Breast epithelium (tissue), 4 donors: ENCODE results near the gene PDE7B. TPM values are rescaled to one million over a fixed set of nuclear protein-coding genes. Genes with fewer than 3 reads are reported as not detected.
A peak's percentile ranks its signal among the peaks of the same experiment; 100 is the strongest.

Experiments used
- DNase-seq, 2 donors: peaks; one replicate each; pipeline ENCODE4 v3.0.0-alpha.2; 2019; ENCODE audit warnings: low spot score in 2 of 2
- H3K27ac ChIP-seq, 2 donors: fragments of 200-600 bp; sonication (generic) in 1 of 2; one replicate each; pipeline ENCODE4 v1.5.1; 2016 to 2019; ENCODE audit warnings: mild to moderate bottlenecking in 1 of 2
- H3K27me3 ChIP-seq, 2 donors: fragments of 200-600 bp; sonication (generic) in 1 of 2; one replicate each; pipeline versions ENCODE4 v1.5.1 to v1.6.0; 2017 to 2019; ENCODE audit warnings: control low read depth in 1 of 2, mild to moderate bottlenecking in 1 of 2
- H3K36me3 ChIP-seq: fragments of 200-600 bp; one replicate; pipeline ENCODE4 v1.5.1; 2019
- H3K4me1 ChIP-seq, 2 donors: fragments of 200-600 bp; sonication (generic); one replicate each; pipeline ENCODE4 v1.5.1; 2016 to 2019; ENCODE audit warnings: control low read depth in 1 of 2
- H3K4me3 ChIP-seq, 3 donors: fragments of 200-600 bp; sonication (generic); 1 replicate in 2 of 3; 2 replicates in 1 of 3; pipeline ENCODE4 v1.5.1; 2016 to 2019; ENCODE audit warnings: mild to moderate bottlenecking in 3 of 3, moderate library complexity in 2 of 3
- H3K9me3 ChIP-seq, 2 donors: fragments of 200-600 bp; sonication (generic) in 1 of 2; one replicate each; pipeline ENCODE4 v1.5.1; 2016 to 2019; ENCODE audit warnings: control low read depth in 1 of 2
- CTCF ChIP-seq, 3 donors: fragments of 450-650 bp; IDR thresholded peaks; one replicate each; pipeline ENCODE4 v1.5.1; 2016 to 2017; ENCODE audit warnings: antibody characterized with exemption in 3 of 3, mild to moderate bottlenecking in 3 of 3, moderate library complexity in 3 of 3
- POLR2A ChIP-seq: fragments of 450-650 bp; IDR thresholded peaks from one replicate; pipeline ENCODE4 v1.6.1; 2016; ENCODE audit warnings: antibody characterized with exemption, mild to moderate bottlenecking, moderate library complexity
- POLR2AphosphoS5 ChIP-seq, 3 donors: sonication (generic); formaldehyde crosslinking; IDR thresholded peaks; one replicate each; pipeline ENCODE4 v1.6.1; 2017; ENCODE audit warnings: antibody characterized with exemption in 3 of 3
- intact Hi-C: fragments of 100-400 bp; cut with DNase I; formaldehyde crosslinking; loops from one replicate; pipeline ENCODE4 v1.15.1; 2023; ENCODE audit warnings: low total_unique reads
- total RNA-seq, 3 donors: library from RNA; depleted of rRNA; stranded (reverse); fragments of >200 nt; gene quantifications; one replicate each; pipeline ENCODE4 v1.1.0, GENCODE V29; 2016

PDE7B gene
- total RNA-seq, 3 donors from 2014 or later = 3.4 to 5.2 (median 5.1) TPM

GRCh38 chr6:135842618-135843392 lies 8.7 kb upstream of the PDE7B start:
- Histone ChIP-seq H3K27ac (no peak overlapping the region), H3K36me3 (no peaks in the 10 kb centered on the region), H3K4me1 (no peaks in the 10 kb centered on the region), H3K9me3 (no peaks in the 10 kb centered on the region), H3K4me3 (no peak overlapping the region), H3K27me3 (no peaks in the 10 kb centered on the region)
- intact Hi-C loops = no loop called here
- no peak for DNase-seq
- TF ChIP-seq CTCF (IDR thresholded peaks at IDR 0.05) = no peak
- no peak for TF ChIP-seq POLR2A
- no peak for TF ChIP-seq POLR2AphosphoS5 (IDR thresholded peaks at IDR 0.05)

GRCh38 chr6:135850882-135851281 lies 619 bp upstream of the PDE7B start:
- no peak overlapping the region for H3K27ac ChIP-seq
- no peak overlapping the region for H3K4me3 ChIP-seq
- H3K27me3 ChIP-seq = no peaks in the 10 kb centered on the region
- H3K9me3 ChIP-seq = no peaks in the 10 kb centered on the region
- TF ChIP-seq POLR2A (no peak), POLR2AphosphoS5 (IDR thresholded peaks at IDR 0.05) (no peak), CTCF (IDR thresholded peaks at IDR 0.05) (no peak)
- intact Hi-C loops = no loop called here
- H3K36me3 ChIP-seq = no peaks in the 10 kb centered on the region
- no peak for DNase-seq
- H3K4me1 ChIP-seq = no peaks in the 10 kb centered on the region

- TF ChIP-seq POLR2A (no peak), CTCF (IDR thresholded peaks at IDR 0.05) (no peak), POLR2AphosphoS5 (IDR thresholded peaks at IDR 0.05) (no peak)
- H3K27ac ChIP-seq = no peak overlapping the region
- no peaks in the 10 kb centered on the region for H3K4me1 ChIP-seq
- no peaks in the 10 kb centered on the region for H3K9me3 ChIP-seq
- no peak for DNase-seq
- no peaks in the 10 kb centered on the region for H3K27me3 ChIP-seq
- no peaks in the 10 kb centered on the region for H3K36me3 ChIP-seq
- intact Hi-C loops = no loop called here
- peak overlapping the region; percentile 17 to 42 (median 37) for H3K4me3 ChIP-seq
Measured at GRCh38 chr6:135852746-135853145, 1.2 kb downstream of the PDE7B start.

GRCh38 chr6:135853227-135853626 lies 1.7 kb downstream of the PDE7B start:
- Histone ChIP-seq H3K27ac (no peak overlapping the region), H3K27me3 (no peaks in the 10 kb centered on the region), H3K9me3 (no peaks in the 10 kb centered on the region), H3K4me3 (peak overlapping the region; percentile 17 to 42 (median 37)), H3K36me3 (no peaks in the 10 kb centered on the region), H3K4me1 (no peaks in the 10 kb centered on the region)
- intact Hi-C loops = no loop called here
- TF ChIP-seq POLR2A = no peak
- TF ChIP-seq POLR2AphosphoS5 (IDR thresholded peaks at IDR 0.05) = no peak
- TF ChIP-seq CTCF (IDR thresholded peaks at IDR 0.05) = no peak
- DNase-seq = no peak

DNA sequence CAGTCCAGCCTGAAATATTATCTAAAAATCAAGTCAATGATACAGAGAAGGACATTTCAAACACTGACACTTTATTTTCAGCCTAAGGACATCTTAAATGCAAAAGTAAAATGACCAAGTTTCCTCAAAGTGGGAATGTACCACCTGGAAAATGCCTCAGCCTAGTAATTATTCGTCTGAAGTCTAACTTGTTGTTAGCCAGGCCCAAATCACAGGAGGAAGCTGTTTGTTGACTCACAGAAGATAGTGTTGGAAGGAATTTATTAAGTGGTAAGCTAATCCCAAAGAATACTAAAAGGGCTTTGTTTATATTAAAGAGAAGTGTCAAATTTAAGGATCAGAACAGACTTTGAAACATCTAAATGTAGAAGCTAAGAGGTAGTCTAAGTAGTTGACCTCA lies 2.5 kb downstream of the PDE7B start:
- Histone ChIP-seq H3K9me3 (no peaks in the 10 kb centered on the region), H3K4me1 (no peaks in the 10 kb centered on the region), H3K27me3 (no peaks in the 10 kb centered on the region), H3K4me3 (no peak overlapping the region), H3K36me3 (no peaks in the 10 kb centered on the region), H3K27ac (no peak overlapping the region)
- TF ChIP-seq CTCF (IDR thresholded peaks at IDR 0.05) = no peak
- TF ChIP-seq POLR2A = no peak
- no peak for TF ChIP-seq POLR2AphosphoS5 (IDR thresholded peaks at IDR 0.05)
- intact Hi-C loops = no loop called here
- no peak for DNase-seq
